Astrocyte (in vitro differentiated cells and primary cell): ENCODE measurements around the gene NR3C1. TPM values are rescaled to one million over a fixed set of nuclear protein-coding genes. Genes with fewer than 3 reads are reported as not detected.

Experiments used
- DNase-seq: peaks from one replicate; pipeline ENCODE4 v3.0.0-alpha.2; 2010; ENCODE audit warnings: low read depth
- FAIRE-seq: peaks from 2 replicates; lab custom pipeline; 2011; peaks lifted over from hg19 to GRCh38; lab: Jason Lieb, UNC
- H2AFZ ChIP-seq: 2 replicates; pipeline ENCODE4 v1.6.0; 2012; ENCODE audit warnings: low read depth, low read length, inconsistent platforms
- H3K27ac ChIP-seq: 2 replicates; pipeline ENCODE4 v1.5.1; 2011; ENCODE audit warnings: low read depth, low read length, inconsistent platforms
- H3K27me3 ChIP-seq: 2 replicates; pipeline ENCODE4 v1.6.0; 2011; ENCODE audit warnings: low read length, inconsistent platforms; ENCODE audit not compliant: insufficient read depth
- H3K36me3 ChIP-seq: 2 replicates; pipeline ENCODE4 v1.5.1; 2011; ENCODE audit warnings: low read length, inconsistent platforms; ENCODE audit not compliant: insufficient read depth
- H3K4me1 ChIP-seq: 2 replicates; pipeline ENCODE4 v1.5.1; 2011; ENCODE audit warnings: low read length, inconsistent platforms; ENCODE audit not compliant: insufficient read depth
- H3K4me2 ChIP-seq: 2 replicates; pipeline ENCODE4 v1.6.0; 2012; ENCODE audit warnings: low read length, inconsistent platforms
- H3K4me3 ChIP-seq: 2 replicates; pipeline ENCODE4 v1.5.1; 2011; ENCODE audit warnings: low read depth, mild to moderate bottlenecking, low read length, inconsistent platforms; ENCODE audit not compliant: insufficient read depth
- H3K79me2 ChIP-seq: 2 replicates; pipeline ENCODE4 v1.6.0; 2012; ENCODE audit warnings: mild to moderate bottlenecking, low read length, inconsistent platforms; ENCODE audit not compliant: insufficient read depth
- H3K9ac ChIP-seq: 2 replicates; pipeline ENCODE4 v1.6.0; 2012; ENCODE audit warnings: mild to moderate bottlenecking, low read length, inconsistent platforms
- H3K9me3 ChIP-seq: 2 replicates; pipeline ENCODE4 v1.5.1; 2012; ENCODE audit warnings: low read depth, mild to moderate bottlenecking, low read length, inconsistent platforms; ENCODE audit not compliant: insufficient read depth
- H4K20me1 ChIP-seq: 2 replicates; pipeline ENCODE4 v1.6.0; 2012; ENCODE audit warnings: low read length, inconsistent platforms; ENCODE audit not compliant: insufficient read depth
- H3K27ac Mint-ChIP-seq: one replicate; pipeline ENCODE4 v1.8.0; 2021; ENCODE audit warnings: mild to moderate bottlenecking, mixed read lengths; ENCODE audit not compliant: unreplicated experiment
- H3K27me3 Mint-ChIP-seq: one replicate; pipeline ENCODE4 v1.8.0; 2021; ENCODE audit warnings: low read depth, mixed read lengths; ENCODE audit not compliant: unreplicated experiment
- H3K36me3 Mint-ChIP-seq: one replicate; pipeline ENCODE4 v1.8.0; 2021; ENCODE audit warnings: low read depth, mixed read lengths; ENCODE audit not compliant: unreplicated experiment
- H3K4me1 Mint-ChIP-seq: one replicate; pipeline ENCODE4 v1.8.0; 2021; ENCODE audit warnings: low read depth, mixed read lengths; ENCODE audit not compliant: unreplicated experiment
- H3K4me3 Mint-ChIP-seq: one replicate; pipeline ENCODE4 v1.8.0; 2021; ENCODE audit warnings: mild to moderate bottlenecking, moderate library complexity, mixed read lengths; ENCODE audit not compliant: unreplicated experiment
- H3K9me3 Mint-ChIP-seq: one replicate; pipeline ENCODE4 v1.8.0; 2021; ENCODE audit warnings: mild to moderate bottlenecking, mixed read lengths; ENCODE audit not compliant: unreplicated experiment
- EZH2 ChIP-seq: IDR thresholded peaks from 2 replicates; pipeline ENCODE4 v1.6.1; 2012; ENCODE audit warnings: mild to moderate bottlenecking, low read length, inconsistent platforms; ENCODE audit not compliant: insufficient read depth
- total RNA-seq: library from RNA; stranded (reverse); gene quantifications from 2 replicates; pipeline ENCODE4 v1.2.1, GENCODE V29; 2021
- TF ChIP-seq, protein P1 (sequence below): IDR thresholded peaks from 2 replicates; pipeline ENCODE4 v1.5.1; 2011; ENCODE audit warnings: low read depth, mild to moderate bottlenecking, inconsistent platforms, low read length, moderate library complexity; ENCODE audit not compliant: insufficient read depth

NR3C1 gene
- total RNA-seq, 1 donor from 2014 or later: 35.4 TPM

- Mint-ChIP-seq H3K27me3 (peaks cover 3% of the 10 kb centered on the region), H3K27ac (no peak overlapping the region), H3K9me3 (peaks cover 3% of the 10 kb centered on the region), H3K4me3 (no peak overlapping the region), H3K4me1 (peaks cover 25% of the 10 kb centered on the region), H3K36me3 (no peaks in the 10 kb centered on the region)
- H3K9me3 ChIP-seq: no peaks in the 10 kb centered on the region
- no peaks in the 10 kb centered on the region for H3K79me2 ChIP-seq
- no peak overlapping the region for H3K4me3 ChIP-seq
- TF ChIP-seq EZH2: no peak
- TF ChIP-seq, protein P1, sequence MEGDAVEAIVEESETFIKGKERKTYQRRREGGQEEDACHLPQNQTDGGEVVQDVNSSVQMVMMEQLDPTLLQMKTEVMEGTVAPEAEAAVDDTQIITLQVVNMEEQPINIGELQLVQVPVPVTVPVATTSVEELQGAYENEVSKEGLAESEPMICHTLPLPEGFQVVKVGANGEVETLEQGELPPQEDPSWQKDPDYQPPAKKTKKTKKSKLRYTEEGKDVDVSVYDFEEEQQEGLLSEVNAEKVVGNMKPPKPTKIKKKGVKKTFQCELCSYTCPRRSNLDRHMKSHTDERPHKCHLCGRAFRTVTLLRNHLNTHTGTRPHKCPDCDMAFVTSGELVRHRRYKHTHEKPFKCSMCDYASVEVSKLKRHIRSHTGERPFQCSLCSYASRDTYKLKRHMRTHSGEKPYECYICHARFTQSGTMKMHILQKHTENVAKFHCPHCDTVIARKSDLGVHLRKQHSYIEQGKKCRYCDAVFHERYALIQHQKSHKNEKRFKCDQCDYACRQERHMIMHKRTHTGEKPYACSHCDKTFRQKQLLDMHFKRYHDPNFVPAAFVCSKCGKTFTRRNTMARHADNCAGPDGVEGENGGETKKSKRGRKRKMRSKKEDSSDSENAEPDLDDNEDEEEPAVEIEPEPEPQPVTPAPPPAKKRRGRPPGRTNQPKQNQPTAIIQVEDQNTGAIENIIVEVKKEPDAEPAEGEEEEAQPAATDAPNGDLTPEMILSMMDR: no peak
- FAIRE-seq: peak; percentile 47
- no peaks in the 10 kb centered on the region for H4K20me1 ChIP-seq
- H2AFZ ChIP-seq: no peak overlapping the region
- no peaks in the 10 kb centered on the region for H3K27me3 ChIP-seq
- H3K36me3 ChIP-seq: no peaks in the 10 kb centered on the region
- no peak overlapping the region for H3K4me2 ChIP-seq
- H3K9ac ChIP-seq: no peak overlapping the region
- DNase-seq: no peak
- no peak overlapping the region for H3K27ac ChIP-seq
- peaks cover 7% of the 10 kb centered on the region for H3K4me1 ChIP-seq
Observed at GRCh38 chr5:143228597-143229293, 174.7 kb downstream of the NR3C1 start.
